HL-60 (cell line): ENCODE data around the gene TH.

Experiments used
- POLR2AphosphoS5 ChIP-seq: IDR thresholded peaks from 2 replicates; pipeline ENCODE4 v1.6.1; 2012; ENCODE audit warnings: low read depth
- TF ChIP-seq, protein P1 (sequence below): IDR thresholded peaks from one replicate; pipeline ENCODE4 v1.5.1; 2011; ENCODE audit warnings: low read length, control low read depth, inconsistent platforms; ENCODE audit not compliant: insufficient read depth

DNA sequence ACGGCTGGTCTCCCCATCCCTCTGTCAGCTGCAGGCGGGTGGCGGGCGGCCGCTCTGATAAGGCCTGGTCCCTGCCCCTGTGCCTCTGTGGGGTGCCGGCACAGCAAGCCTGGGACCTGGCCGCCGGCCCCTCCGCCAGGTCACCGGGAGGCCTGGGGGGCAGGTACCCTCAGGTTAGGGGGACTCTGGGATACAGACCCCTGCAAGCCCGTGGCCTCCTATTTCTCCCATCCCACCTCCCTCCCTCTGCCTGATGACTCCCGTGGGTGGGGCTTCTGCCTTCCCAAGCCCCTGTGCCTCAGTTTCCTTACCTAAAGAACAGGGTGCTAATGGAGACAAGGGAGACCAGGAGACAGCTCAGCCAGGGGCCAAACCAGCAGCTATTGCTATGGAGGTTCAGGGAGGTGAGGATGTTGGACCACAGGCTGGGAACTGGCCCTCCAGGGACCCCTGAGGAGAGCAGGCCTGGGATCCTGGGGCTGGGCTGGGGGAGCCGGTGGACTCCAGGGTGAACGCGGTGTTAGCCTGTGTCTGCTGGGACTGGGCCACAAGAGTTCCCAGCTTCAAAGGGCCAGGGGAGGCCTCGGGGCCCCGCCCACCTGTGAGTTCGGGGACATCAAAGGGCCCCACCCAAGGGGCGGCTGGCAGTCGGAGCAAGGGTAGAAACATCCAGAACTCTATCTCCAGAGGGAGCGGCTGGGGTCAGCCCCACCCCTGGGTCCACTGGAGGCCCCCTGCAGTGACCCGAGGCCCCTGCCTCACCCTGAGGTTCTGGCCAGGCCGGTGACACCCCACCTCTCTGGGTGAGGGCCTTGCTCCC, 32.0 kb upstream of the TH start:
- TF ChIP-seq, protein P1, sequence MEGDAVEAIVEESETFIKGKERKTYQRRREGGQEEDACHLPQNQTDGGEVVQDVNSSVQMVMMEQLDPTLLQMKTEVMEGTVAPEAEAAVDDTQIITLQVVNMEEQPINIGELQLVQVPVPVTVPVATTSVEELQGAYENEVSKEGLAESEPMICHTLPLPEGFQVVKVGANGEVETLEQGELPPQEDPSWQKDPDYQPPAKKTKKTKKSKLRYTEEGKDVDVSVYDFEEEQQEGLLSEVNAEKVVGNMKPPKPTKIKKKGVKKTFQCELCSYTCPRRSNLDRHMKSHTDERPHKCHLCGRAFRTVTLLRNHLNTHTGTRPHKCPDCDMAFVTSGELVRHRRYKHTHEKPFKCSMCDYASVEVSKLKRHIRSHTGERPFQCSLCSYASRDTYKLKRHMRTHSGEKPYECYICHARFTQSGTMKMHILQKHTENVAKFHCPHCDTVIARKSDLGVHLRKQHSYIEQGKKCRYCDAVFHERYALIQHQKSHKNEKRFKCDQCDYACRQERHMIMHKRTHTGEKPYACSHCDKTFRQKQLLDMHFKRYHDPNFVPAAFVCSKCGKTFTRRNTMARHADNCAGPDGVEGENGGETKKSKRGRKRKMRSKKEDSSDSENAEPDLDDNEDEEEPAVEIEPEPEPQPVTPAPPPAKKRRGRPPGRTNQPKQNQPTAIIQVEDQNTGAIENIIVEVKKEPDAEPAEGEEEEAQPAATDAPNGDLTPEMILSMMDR, result no peak
- no peak for TF ChIP-seq POLR2AphosphoS5
